ENCODE data around the gene LRRC4C.
"Not testable (repeated sequence)": the region's sequence is repeated elsewhere in the genome, so short reads cannot be mapped to it uniquely, and the experiment has no call there.

Gene LRRC4C

DNA sequence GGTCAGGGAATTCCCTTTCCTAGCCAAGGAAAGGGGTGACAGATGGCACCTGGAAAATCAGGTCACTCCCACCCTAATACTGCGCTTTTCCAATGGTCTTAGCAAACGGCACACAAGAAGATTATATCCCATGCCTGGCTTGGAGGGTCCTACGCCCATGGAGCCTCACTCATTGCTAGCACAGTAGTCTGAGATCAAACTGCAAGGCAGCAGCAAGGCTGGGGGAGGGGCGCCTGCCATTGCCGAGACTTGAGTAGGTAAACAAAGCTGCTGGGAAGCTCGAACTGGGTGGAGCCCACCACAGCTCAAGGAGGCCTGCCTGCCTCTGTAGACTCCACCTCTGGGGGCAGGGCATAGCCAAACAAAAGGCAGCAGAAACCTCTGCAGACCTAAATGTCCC is 548.7 kb downstream of the LRRC4C start:
- in situ Hi-C loops (cut with MboI; ENCODE audit: low sequenced_read_pairs): not testable (repeated sequence)

DNA sequence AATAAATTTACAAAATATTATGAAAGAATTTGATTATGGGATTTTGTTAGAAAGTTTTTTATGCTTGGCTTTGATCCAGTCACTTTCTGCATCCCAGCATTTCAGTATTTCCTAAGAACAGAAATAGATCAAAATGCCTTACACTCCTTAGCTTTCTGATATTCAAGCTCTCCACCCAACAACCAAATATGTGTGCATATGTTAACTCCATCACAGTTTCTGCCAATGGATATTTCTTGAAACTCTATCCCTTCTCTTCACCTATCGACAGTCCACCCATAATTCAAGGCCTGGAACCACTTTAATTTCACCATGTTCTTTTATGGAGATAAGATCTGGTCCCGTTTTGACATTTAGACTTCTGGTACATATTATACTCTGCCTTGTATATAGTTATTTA is 565.0 kb downstream of the LRRC4C start:
- in situ Hi-C loops (cut with MboI; ENCODE audit: low sequenced_read_pairs): no loop called here

- in situ Hi-C loops (cut with MboI; ENCODE audit: low sequenced_read_pairs): no loop called here
Measured at GRCh38 chr11:40885250-40885954, 574.0 kb downstream of the LRRC4C start.

DNA sequence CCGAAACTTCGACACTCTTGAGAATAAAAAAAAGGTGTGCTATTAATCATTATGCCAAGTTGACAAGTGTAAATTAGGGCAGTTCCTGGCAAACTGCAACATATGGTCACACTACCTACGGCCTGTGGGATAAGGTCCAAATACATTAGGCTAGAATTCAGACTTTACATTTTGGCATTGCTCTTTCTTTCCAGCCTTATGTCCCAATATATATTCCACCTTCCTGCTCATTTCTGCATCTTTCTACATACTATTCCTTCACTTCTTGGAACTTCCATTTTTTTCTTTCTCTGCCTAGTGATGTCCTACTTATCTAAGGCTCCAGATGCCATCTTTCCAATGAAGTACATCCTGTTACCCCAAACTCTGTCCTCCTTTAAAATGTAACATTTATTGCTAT is 577.2 kb downstream of the LRRC4C start:
- in situ Hi-C loops (cut with MboI; ENCODE audit: low sequenced_read_pairs): no loop called here

- in situ Hi-C loops (cut with MboI; ENCODE audit: low sequenced_read_pairs): no loop called here
Measured at GRCh38 chr11:40879911-40880310, 579.5 kb downstream of the LRRC4C start.

- in situ Hi-C loops (cut with MboI; ENCODE audit: low sequenced_read_pairs): no loop called here
Measured at GRCh38 chr11:40877981-40878380, 581.5 kb downstream of the LRRC4C start.

GRCh38 chr11:40877256-40877655 is 582.2 kb downstream of the LRRC4C start:
- in situ Hi-C loops (cut with MboI; ENCODE audit: low sequenced_read_pairs): no loop called here

GRCh38 chr11:40867991-40868632 is 591.3 kb downstream of the LRRC4C start:
- in situ Hi-C loops (cut with MboI; ENCODE audit: low sequenced_read_pairs): no loop called here

GRCh38 chr11:40857754-40858153 is 601.7 kb downstream of the LRRC4C start:
- in situ Hi-C loops (cut with MboI; ENCODE audit: low sequenced_read_pairs): not testable (repeated sequence)

DNA sequence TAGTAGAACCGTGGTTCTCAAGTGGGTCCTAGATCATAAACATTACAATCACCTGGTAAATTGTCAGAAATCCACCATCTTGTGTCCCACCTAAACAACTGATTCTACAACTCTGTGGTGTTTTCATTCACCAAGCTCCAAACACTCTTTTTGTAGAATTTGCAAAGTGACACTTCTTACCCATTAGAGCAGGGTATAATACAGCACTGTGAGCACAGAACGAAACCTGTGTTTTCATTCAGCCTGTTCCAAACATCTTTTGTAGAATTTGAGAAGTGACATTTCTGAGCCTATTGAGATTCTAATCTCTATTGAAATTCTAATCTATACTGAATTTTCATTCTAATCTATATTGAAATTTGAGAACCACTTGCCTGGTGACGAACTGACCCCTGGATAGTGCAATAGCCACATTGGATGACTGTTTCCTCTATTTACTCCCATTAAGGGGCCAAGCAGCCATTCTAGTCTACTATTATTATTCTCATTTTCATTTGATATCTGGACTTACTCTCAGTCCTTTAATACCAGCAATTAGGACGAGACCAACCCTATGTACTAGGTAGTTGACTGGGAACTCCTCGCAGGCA is 616.6 kb downstream of the LRRC4C start:
- in situ Hi-C loops (cut with MboI; ENCODE audit: low sequenced_read_pairs): no loop called here

GRCh38 chr11:40841231-40841630 is 618.2 kb downstream of the LRRC4C start:
- in situ Hi-C loops (cut with MboI; ENCODE audit: low sequenced_read_pairs): no loop called here

- in situ Hi-C loops (cut with MboI; ENCODE audit: low sequenced_read_pairs): no loop called here
Measured at GRCh38 chr11:40838181-40838683, 621.2 kb downstream of the LRRC4C start.

DNA sequence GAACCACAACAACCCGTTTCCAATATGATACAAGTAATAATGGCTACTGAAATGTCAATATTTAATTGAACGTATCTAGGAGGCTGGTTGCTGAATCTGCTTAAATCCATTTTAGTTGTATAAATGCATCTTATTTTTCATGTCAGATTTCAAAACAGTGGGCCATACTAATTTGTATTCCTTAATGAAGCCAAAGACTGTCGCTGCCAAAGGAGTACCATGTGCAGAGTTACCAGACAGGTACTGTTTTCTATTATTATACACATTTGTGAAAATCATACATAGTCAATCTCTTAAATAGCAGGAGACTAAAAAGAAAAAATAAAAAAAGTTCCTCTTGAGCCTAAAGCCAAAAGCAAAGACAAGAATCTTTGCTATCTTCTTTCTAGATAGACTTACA is 632.3 kb downstream of the LRRC4C start:
- in situ Hi-C loops (cut with MboI; ENCODE audit: low sequenced_read_pairs): no loop called here

DNA sequence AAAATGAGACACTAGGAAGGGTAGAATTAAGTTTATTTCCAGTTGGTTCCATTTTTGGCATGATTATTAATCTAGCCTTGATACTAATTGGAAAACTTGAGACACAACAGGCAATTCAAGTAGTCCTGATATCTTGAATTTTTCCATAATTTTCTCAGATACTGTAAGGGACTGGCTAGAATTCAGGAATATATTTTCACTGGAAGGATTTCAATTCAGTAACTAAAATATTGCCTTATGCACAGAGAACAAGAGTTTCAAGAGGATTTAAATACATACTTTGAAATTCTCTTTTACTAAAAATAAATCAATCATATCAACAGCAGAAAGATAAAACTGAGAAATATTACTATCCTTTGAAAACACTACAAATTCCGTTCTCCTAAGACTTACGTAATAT is 632.9 kb downstream of the LRRC4C start:
- in situ Hi-C loops (cut with MboI; ENCODE audit: low sequenced_read_pairs): no loop called here

DNA sequence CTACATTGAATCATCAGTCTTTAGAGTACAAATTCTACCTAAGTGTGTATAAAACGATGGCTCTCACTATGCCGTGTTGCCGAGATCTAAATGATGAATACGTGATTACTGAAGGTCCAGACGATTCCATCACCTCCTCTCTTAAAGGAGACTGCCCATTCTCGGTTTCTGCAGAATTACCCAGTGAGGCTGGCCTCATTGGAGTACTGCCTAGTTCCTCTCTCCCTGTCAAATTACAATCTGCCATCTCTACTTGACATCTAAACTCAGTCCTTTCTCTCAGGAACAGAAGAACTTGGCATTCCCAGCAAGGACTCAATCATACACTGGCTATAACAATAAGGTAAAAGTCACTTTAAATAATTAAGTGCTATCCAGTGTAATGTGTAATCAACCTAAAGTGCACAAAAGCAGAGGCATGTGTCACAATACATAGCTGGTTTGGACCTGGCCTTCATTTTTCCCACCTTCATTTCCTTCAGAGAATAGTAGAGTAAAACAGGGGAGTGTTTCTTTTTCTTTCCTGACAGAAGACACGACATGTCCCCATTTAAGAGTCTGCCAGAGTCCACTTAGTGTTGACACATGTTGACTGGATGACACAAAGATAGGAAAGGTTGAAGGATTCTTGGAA is 634.1 kb downstream of the LRRC4C start:
- in situ Hi-C loops (cut with MboI; ENCODE audit: low sequenced_read_pairs): no loop called here

DNA sequence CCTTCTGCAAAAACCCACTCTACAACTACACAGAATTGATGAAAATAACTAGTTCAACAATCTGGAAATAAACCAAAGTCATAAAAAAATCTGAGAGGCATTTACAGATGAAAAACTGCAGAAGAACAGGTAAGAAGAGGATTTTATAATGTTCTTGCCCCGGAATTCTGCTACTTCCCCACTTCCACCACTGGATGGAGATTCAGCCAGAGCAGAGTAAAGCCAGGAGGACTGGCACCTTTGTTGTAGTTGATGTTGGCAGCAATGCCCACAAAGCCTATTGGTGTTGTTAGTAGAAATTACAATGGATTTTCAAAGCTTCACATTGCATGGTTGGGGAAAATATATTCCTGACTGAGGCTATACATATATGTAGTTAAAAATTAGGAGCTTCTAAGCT is 640.2 kb downstream of the LRRC4C start:
- in situ Hi-C loops (cut with MboI; ENCODE audit: low sequenced_read_pairs): no loop called here

DNA sequence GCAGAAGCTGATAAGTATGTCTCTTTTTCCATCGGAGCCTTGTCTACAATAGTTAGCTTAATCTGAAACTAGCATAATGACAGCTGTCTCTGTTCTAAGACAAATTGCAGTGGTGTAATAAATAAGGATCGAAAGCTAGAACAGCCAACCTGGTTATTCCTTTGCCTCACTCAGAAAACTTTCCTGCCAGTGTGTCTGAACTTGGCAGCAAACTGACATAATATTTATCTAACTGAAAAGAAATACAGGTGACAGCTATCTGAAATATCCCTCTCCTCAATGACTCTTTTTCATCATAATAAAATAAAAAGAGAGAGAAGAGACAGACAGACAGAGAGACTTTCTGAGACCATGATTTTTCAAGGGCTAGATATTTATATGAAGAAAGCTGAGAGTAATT is 642.5 kb downstream of the LRRC4C start:
- in situ Hi-C loops (cut with MboI; ENCODE audit: low sequenced_read_pairs): no loop called here

GRCh38 chr11:40797981-40798380 is 661.5 kb downstream of the LRRC4C start:
- in situ Hi-C loops (cut with MboI; ENCODE audit: low sequenced_read_pairs): no loop called here

DNA sequence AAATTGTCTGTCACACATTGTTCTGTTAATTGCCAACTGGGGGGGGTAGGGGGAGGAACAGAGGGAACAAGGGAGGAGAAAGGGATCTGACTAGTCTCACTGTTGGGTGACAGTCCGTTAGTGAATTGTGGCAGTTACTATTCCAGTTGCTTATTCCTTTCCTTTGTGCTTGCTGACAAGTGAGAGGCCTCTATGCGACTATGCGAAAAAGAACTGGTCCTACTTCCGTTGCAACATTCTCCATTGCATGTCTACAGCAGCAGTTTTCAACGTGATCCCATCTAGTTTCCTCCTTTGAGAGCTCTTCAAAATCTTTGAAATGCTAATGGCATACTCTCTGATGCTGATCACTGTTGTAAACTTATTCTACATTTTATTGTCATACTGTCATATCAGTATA is 672.2 kb downstream of the LRRC4C start:
- in situ Hi-C loops (cut with MboI; ENCODE audit: low sequenced_read_pairs): no loop called here

DNA sequence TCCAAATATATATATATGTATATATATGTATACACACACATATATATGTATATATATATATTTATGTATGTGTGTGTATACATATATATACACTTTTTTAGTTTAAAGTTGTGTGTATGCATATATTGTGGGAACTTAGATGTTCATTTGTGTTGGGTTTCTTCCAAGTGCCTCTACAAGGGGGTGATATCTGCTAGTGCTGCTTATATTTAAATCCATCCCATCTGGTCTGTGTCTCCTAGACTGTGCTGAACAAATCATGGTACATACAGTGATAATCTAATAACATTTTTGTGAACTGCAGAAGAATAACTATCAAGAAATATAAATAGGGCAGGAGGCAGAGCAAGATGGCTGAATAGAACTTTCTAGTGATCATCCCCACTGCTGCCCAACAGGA is 696.4 kb downstream of the LRRC4C start:
- in situ Hi-C loops (cut with MboI; ENCODE audit: low sequenced_read_pairs): no loop called here

GRCh38 chr11:40759341-40759740 is 700.1 kb downstream of the LRRC4C start:
- in situ Hi-C loops (cut with MboI; ENCODE audit: low sequenced_read_pairs): no loop called here

DNA sequence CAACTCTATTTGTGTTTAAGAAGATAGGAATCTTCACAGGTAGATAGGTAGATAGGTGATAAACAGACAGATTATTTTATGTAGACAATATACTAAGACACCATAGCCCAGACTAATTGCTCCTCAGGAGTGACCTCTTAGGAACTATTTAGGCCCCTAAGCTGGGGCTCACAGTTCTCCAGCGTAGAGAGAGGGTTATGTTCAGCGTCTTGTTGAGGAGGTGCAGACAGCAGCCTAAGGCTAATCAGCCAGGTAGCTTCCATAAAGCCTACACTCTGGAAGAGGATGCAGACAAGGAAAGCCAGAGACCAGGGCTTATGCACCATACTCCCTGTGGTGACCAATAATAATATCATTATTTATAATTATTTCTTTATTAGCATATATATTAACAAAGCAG is 705.2 kb downstream of the LRRC4C start:
- in situ Hi-C loops (cut with MboI; ENCODE audit: low sequenced_read_pairs): no loop called here

All from HL-60/S4 (cell line).